MM.1S (cell line): ENCODE data around the gene LIPA.

Experiments
- EZH2 ChIP-seq: fragments of 300-600 bp; sonication (generic); optimal IDR thresholded peaks from 2 replicates; pipeline ENCODE3; 2017; ENCODE audit warnings: low read depth, mild to moderate bottlenecking, antibody characterized with exemption, low read length, mixed read lengths
- EZH2phosphoT487 ChIP-seq: fragments of 300-600 bp; sonication (generic); IDR thresholded peaks from 2 replicates; pipeline ENCODE4 v1.6.1; 2018; ENCODE audit warnings: antibody characterized with exemption, low read length
- TF ChIP-seq, protein P1 (sequence below): fragments of 300-600 bp; sonication (generic); IDR thresholded peaks from 2 replicates; pipeline ENCODE4 v1.5.1; 2016; ENCODE audit warnings: antibody characterized with exemption, low read length, mixed read lengths

DNA sequence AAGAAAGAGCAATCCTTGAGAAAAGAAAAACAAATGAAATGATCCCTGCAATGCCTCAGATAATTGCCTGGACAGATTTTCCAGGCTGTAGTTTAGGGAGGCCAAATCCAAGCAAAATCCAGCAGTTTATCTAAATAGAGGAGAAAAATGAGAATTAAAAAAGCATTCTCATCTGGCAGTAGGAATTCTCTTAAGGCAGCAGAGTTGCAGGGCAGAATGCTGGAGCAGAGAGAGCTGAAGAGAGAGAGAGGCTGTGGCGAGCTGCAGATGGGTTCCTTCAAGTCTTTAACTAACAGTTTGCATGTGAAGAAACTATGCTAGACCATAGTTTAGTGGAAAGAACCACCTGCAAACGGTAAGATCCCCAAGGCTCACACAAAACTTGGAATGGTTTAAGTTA lies 6.0 kb upstream of the LIPA start:
- TF ChIP-seq, protein P1, sequence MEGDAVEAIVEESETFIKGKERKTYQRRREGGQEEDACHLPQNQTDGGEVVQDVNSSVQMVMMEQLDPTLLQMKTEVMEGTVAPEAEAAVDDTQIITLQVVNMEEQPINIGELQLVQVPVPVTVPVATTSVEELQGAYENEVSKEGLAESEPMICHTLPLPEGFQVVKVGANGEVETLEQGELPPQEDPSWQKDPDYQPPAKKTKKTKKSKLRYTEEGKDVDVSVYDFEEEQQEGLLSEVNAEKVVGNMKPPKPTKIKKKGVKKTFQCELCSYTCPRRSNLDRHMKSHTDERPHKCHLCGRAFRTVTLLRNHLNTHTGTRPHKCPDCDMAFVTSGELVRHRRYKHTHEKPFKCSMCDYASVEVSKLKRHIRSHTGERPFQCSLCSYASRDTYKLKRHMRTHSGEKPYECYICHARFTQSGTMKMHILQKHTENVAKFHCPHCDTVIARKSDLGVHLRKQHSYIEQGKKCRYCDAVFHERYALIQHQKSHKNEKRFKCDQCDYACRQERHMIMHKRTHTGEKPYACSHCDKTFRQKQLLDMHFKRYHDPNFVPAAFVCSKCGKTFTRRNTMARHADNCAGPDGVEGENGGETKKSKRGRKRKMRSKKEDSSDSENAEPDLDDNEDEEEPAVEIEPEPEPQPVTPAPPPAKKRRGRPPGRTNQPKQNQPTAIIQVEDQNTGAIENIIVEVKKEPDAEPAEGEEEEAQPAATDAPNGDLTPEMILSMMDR: no peak
- TF ChIP-seq EZH2phosphoT487 (no peak), EZH2 (no peak)
